Fibroblast of lung (primary cell): ENCODE results near the gene TROAP. TPM values are rescaled to one million over a fixed set of nuclear protein-coding genes. Genes with fewer than 3 reads are reported as not detected.
A peak's percentile ranks its signal among the peaks of the same experiment; 100 is the strongest.

ENCODE experiments used
- DNase-seq, 2 donors: peaks; one replicate each; pipeline versions ENCODE4 v3.0.0 to v3.0.0-alpha.2; 2010; ENCODE audit warnings: low read depth in 2 of 2
- H2AFZ ChIP-seq: 2 replicates; pipeline ENCODE4 v1.5.1; 2012; ENCODE audit warnings: low read length, control low read depth, inconsistent platforms
- H3K27ac ChIP-seq: 2 replicates; pipeline ENCODE4 v1.5.1; 2011; ENCODE audit warnings: low read length, control low read depth; ENCODE audit not compliant: insufficient read depth
- H3K27me3 ChIP-seq: 2 replicates; pipeline ENCODE4 v1.5.1; 2011; ENCODE audit warnings: mild to moderate bottlenecking, low read length; ENCODE audit not compliant: control insufficient read depth, insufficient read depth
- H3K36me3 ChIP-seq: 2 replicates; pipeline ENCODE4 v1.5.1; 2011; ENCODE audit warnings: low read length; ENCODE audit not compliant: control insufficient read depth, insufficient read depth
- H3K4me1 ChIP-seq: 2 replicates; pipeline ENCODE4 v1.5.1; 2011; ENCODE audit warnings: low read length; ENCODE audit not compliant: control insufficient read depth, insufficient read depth; ENCODE audit errors: extremely low read depth
- H3K4me2 ChIP-seq: 2 replicates; pipeline ENCODE4 v1.5.1; 2011; ENCODE audit warnings: low read length, control low read depth; ENCODE audit not compliant: insufficient read depth; ENCODE audit errors: extremely low read depth
- H3K4me3 ChIP-seq, 4 experiments: fragments of 200-600 bp in 1 of 4; sonication (generic) in 1 of 4; replicated peaks in 1 of 4; 2 replicates each; pipeline ENCODE4 v1.5.1; 2011 to 2016; ENCODE audit warnings: low read length in 4 of 4, low read depth in 3 of 4, mild to moderate bottlenecking in 3 of 4, control low read depth in 2 of 4, inconsistent platforms in 1 of 4, mixed read lengths in 1 of 4; ENCODE audit not compliant: insufficient read depth in 1 of 4; ENCODE audit errors: control extremely low read depth in 1 of 4
- H3K79me2 ChIP-seq: 2 replicates; pipeline ENCODE4 v1.5.1; 2012; ENCODE audit warnings: mild to moderate bottlenecking, low read length, inconsistent platforms; ENCODE audit not compliant: control insufficient read depth, insufficient read depth
- H3K9ac ChIP-seq: 2 replicates; pipeline ENCODE4 v1.5.1; 2011; ENCODE audit warnings: mild to moderate bottlenecking, low read length, control low read depth; ENCODE audit not compliant: insufficient read depth
- H3K9me3 ChIP-seq: 2 replicates; pipeline ENCODE4 v1.5.1; 2012; ENCODE audit warnings: low read depth, low read length; ENCODE audit not compliant: control insufficient read depth, insufficient read depth
- H4K20me1 ChIP-seq: 2 replicates; pipeline ENCODE4 v1.5.1; 2011; ENCODE audit warnings: low read length; ENCODE audit not compliant: control insufficient read depth, insufficient read depth; ENCODE audit errors: extremely low read depth
- EZH2 ChIP-seq: IDR thresholded peaks from 2 replicates; pipeline ENCODE4 v1.5.1; 2012; ENCODE audit warnings: low read length, control low read depth, mild to moderate bottlenecking; ENCODE audit errors: missing control alignments
- polyA plus RNA-seq, 2 donors: library from polyadenylated mRNA; depleted of rRNA in 1 of 2; stranded (reverse) in 1 of 2; unstranded in 1 of 2; fragments of >200 nt; gene quantifications; 2 replicates each; pipeline ENCODE4 v1.2.1, GENCODE V29; 2011 to 2012; ENCODE audit warnings: missing spikeins in 1 of 2
- total RNA-seq: library from RNA; depleted of rRNA; stranded (reverse); fragments of >200 nt; gene quantifications from 2 replicates; pipeline ENCODE4 v1.2.1, GENCODE V29; 2014
- TF ChIP-seq, protein P1 (sequence below), 2 donors: IDR thresholded peaks in 1 of 2; conservative IDR thresholded peaks in 1 of 2; 1 replicate in 1 of 2; 2 replicates in 1 of 2; pipeline ENCODE4 v1.5.1; 2011 to 2012; ENCODE audit warnings: low read length in 2 of 2, control low read depth in 1 of 2, inconsistent platforms in 1 of 2, low read depth in 1 of 2, mild to moderate bottlenecking in 1 of 2

The TROAP gene
- total and polyA plus RNA-seq, 2 donors (not counting 1 experiment from before 2014, with no cell fraction given): 4.8 to 6.3 TPM

DNA sequence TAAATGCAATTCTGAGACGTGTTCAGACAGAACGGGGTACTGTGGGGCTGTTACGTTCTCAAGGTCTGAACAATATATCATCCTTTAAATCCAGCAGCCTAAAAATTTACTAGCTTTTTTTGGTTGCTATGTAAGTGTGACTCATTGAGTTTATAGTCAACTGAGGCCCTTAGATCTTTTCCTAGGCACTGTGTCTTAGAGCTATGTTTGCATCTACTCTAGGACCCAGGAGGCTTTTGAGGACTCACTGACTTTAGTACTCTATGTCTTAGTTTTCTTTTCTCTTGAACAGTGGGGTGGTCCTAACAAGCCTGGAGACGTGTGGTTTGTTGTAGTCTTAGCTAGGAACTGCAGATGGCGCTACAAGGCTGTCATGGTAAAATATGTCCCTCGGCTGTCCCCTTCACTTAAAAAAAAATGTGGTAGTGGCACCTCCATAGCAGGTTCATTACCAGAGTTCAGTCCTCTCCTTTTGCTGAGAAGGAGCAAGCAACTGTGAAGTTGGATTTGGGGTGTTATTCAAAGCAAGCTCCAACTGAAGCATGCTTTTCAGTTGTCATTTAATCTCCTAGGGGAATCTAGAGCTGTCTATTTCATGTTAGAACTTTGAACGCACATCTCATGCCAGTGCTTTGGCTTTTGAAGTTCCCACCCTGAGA lies 35.6 kb downstream of the TROAP start:
- no peaks in the 10 kb centered on the region for H3K36me3 ChIP-seq
- H3K4me1 ChIP-seq: no peaks in the 10 kb centered on the region
- no peak overlapping the region for H2AFZ ChIP-seq
- H3K4me3 ChIP-seq: no peak overlapping the region
- TF ChIP-seq, protein P1, sequence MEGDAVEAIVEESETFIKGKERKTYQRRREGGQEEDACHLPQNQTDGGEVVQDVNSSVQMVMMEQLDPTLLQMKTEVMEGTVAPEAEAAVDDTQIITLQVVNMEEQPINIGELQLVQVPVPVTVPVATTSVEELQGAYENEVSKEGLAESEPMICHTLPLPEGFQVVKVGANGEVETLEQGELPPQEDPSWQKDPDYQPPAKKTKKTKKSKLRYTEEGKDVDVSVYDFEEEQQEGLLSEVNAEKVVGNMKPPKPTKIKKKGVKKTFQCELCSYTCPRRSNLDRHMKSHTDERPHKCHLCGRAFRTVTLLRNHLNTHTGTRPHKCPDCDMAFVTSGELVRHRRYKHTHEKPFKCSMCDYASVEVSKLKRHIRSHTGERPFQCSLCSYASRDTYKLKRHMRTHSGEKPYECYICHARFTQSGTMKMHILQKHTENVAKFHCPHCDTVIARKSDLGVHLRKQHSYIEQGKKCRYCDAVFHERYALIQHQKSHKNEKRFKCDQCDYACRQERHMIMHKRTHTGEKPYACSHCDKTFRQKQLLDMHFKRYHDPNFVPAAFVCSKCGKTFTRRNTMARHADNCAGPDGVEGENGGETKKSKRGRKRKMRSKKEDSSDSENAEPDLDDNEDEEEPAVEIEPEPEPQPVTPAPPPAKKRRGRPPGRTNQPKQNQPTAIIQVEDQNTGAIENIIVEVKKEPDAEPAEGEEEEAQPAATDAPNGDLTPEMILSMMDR (conservative IDR thresholded peaks at IDR 0.05 in 1 of 2, IDR thresholded peaks at IDR 0.05 in 1 of 2; ENCODE audit: low read depth in 1 of 2, low read length in 2 of 2): peak; percentile 83 to 92
- no peak for TF ChIP-seq EZH2
- H3K79me2 ChIP-seq: no peaks in the 10 kb centered on the region
- H3K27me3 ChIP-seq: no peaks in the 10 kb centered on the region
- no peaks in the 10 kb centered on the region for H3K9me3 ChIP-seq
- H4K20me1 ChIP-seq: no peaks in the 10 kb centered on the region
- H3K4me2 ChIP-seq: no peak overlapping the region
- no peak overlapping the region for H3K27ac ChIP-seq
- H3K9ac ChIP-seq: no peak overlapping the region
- peak; percentile 42 to 81 for DNase-seq

DNA sequence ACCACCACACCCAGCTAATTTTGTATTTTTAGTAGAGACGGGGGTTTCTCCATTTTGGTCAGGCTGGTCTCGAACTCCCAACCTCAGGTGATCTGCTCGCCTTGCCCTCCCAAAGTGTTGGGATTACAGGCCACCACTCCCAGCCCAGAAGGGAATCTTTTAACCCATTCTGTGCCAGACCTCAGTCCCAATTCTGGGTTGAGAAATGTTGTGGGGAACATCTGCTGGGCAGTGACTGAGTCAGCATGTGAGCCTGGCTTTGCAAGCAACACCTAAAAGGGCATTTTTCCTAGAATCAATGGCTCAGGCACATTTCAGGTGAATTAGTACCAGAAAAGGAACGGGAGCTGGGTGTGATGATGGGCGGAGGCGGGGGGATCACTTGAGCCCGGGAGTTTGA lies 36.6 kb downstream of the TROAP start:
- Histone ChIP-seq H3K9ac (no peak overlapping the region), H3K4me2 (no peak overlapping the region), H3K79me2 (no peaks in the 10 kb centered on the region), H4K20me1 (no peaks in the 10 kb centered on the region), H2AFZ (no peak overlapping the region), H3K27me3 (no peaks in the 10 kb centered on the region), H3K4me3 (no peak overlapping the region), H3K4me1 (no peaks in the 10 kb centered on the region), H3K9me3 (no peaks in the 10 kb centered on the region), H3K27ac (no peak overlapping the region), H3K36me3 (no peaks in the 10 kb centered on the region)
- DNase-seq: no peak
- TF ChIP-seq EZH2: no peak
- TF ChIP-seq, protein P1 (conservative IDR thresholded peaks at IDR 0.05 in 1 of 2, IDR thresholded peaks at IDR 0.05 in 1 of 2; ENCODE audit: low read depth in 1 of 2, low read length in 2 of 2): no peak

DNA sequence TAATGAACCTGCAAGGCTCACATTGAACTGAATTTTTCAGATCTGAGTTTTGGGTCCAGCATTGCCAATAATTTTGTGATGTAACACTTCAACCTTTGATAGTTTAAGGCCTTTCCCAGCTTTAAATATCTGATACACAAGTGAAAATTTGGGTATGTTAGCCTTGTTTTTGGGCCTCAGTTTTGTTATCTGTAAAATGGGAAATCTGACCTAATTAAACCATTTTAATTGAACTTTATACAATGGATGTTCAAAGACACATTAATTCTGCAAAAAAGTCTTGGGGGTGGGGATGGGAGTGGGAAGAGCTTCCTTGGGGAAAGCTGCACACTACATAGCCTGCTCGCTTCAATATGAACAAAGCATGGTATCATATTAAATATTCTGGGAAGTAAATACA lies 39.0 kb downstream of the TROAP start:
- TF ChIP-seq, protein P1 (conservative IDR thresholded peaks at IDR 0.05 in 1 of 2, IDR thresholded peaks at IDR 0.05 in 1 of 2; ENCODE audit: low read depth in 1 of 2, low read length in 2 of 2): no peak
- TF ChIP-seq EZH2: no peak
- Histone ChIP-seq H4K20me1 (no peaks in the 10 kb centered on the region), H3K9me3 (no peaks in the 10 kb centered on the region), H2AFZ (no peak overlapping the region), H3K79me2 (no peaks in the 10 kb centered on the region), H3K9ac (no peak overlapping the region), H3K36me3 (no peaks in the 10 kb centered on the region), H3K27ac (no peak overlapping the region), H3K4me3 (no peak overlapping the region), H3K27me3 (no peaks in the 10 kb centered on the region), H3K4me1 (peaks cover 6% of the 10 kb centered on the region), H3K4me2 (no peak overlapping the region)
- no peak for DNase-seq
